ENCODE results near the gene FGFR2. TPM values are rescaled to one million over a fixed set of nuclear protein-coding genes. Genes with fewer than 3 reads are reported as not detected.

Gene FGFR2
- total RNA-seq, 4 donors from 2014 or later = 22.5 to 58.0 (median 44.4) TPM

DNA sequence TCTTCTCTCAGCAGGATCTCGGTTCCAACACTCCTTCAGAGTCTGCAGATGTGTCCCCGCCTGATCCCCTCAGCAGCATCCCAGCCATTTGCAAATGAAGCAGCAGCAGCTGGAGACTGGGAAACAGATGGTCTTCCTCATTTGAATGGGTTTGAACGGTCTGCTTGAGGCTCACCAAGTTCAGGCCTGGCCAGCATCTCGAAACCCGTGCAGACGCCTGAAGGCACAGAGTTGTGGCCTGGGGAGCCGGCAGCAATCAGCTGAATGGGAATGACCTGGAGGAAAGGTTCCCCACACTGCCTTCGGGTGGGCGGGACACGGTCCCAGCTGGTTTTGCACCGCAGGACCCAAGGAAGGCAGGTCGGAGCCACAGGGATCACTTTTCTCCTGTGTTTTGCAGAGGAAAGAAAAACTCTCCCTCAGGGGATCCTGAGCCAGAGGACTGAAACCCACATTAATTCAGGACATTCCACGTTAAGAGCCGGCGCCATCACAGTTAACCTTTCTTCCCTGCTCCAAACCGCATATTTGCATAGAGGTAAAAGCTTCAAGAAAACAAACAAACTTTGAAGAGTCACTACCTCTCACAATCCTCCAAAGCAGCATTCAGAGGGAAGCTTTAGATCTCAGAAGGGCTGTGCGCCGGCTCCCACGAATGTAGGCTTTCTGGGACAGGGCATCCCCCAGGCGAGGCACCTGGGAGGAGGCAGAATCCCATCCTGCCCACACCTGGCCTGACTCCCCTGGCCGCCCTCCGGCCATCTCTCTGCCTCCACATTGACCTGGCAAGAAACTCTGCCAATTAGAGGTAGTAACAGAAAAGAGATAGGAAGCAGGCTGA, 17.7 kb downstream of the FGFR2 start:
- H3K27me3 ChIP-seq = no peaks in the 10 kb centered on the region
- DNase-seq = no peak
- peaks cover 8 to 55% (median 26%) of the 10 kb centered on the region in 3 donors for H3K4me1 ChIP-seq
- H3K36me3 ChIP-seq = no peaks in the 10 kb centered on the region
- H3K4me3 ChIP-seq = no peak overlapping the region
- intact Hi-C loops (cut with DNase I) = no loop called here
- TF ChIP-seq, protein P1, sequence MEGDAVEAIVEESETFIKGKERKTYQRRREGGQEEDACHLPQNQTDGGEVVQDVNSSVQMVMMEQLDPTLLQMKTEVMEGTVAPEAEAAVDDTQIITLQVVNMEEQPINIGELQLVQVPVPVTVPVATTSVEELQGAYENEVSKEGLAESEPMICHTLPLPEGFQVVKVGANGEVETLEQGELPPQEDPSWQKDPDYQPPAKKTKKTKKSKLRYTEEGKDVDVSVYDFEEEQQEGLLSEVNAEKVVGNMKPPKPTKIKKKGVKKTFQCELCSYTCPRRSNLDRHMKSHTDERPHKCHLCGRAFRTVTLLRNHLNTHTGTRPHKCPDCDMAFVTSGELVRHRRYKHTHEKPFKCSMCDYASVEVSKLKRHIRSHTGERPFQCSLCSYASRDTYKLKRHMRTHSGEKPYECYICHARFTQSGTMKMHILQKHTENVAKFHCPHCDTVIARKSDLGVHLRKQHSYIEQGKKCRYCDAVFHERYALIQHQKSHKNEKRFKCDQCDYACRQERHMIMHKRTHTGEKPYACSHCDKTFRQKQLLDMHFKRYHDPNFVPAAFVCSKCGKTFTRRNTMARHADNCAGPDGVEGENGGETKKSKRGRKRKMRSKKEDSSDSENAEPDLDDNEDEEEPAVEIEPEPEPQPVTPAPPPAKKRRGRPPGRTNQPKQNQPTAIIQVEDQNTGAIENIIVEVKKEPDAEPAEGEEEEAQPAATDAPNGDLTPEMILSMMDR (IDR thresholded peaks at IDR 0.05) = no peak
- no peak for TF ChIP-seq POLR2A (IDR thresholded peaks at IDR 0.05)
- H3K9me3 ChIP-seq = no peaks in the 10 kb centered on the region
- WGBS, 2 donors = 23 to 39% methylated on average over 14 to 16 of the region's 22 CpGs
- H3K27ac ChIP-seq = peak overlapping the region; percentile 43 to 62 (median 57)

DNA sequence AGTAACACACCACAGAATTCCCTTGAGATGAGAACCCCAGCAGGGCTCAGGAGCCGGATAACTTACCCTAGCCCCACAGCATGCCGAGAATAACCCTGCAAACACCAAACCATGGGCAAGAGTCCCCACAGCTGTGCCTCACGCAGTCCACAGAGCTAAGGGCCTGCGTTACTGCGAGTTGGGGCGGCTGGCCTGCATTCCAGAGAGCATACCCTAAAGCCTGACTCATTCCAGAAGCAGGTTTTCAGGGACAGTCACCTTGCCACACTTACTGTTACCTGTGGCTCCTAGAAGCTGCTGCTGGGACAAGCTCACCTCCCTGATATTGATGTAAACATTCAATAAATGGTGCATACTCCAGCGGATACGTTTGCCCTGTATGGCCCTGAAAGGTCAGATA, 18.6 kb downstream of the FGFR2 start:
- intact Hi-C loops (cut with DNase I) = no loop called here
- Histone ChIP-seq H3K9me3 (no peaks in the 10 kb centered on the region), H3K27me3 (no peaks in the 10 kb centered on the region), H3K36me3 (no peaks in the 10 kb centered on the region), H3K4me3 (no peak overlapping the region), H3K4me1 (peaks cover 8 to 64% (median 35%) of the 10 kb centered on the region in 3 donors), H3K27ac (peak overlapping the region; percentile 43 to 62 (median 57))
- no peak for DNase-seq
- TF ChIP-seq, protein P1 (IDR thresholded peaks at IDR 0.05) = no peak
- no peak for TF ChIP-seq POLR2A (IDR thresholded peaks at IDR 0.05)
- WGBS, 2 donors = 23 to 50% methylated on average over 4 to 8 of the region's 8 CpGs

DNA sequence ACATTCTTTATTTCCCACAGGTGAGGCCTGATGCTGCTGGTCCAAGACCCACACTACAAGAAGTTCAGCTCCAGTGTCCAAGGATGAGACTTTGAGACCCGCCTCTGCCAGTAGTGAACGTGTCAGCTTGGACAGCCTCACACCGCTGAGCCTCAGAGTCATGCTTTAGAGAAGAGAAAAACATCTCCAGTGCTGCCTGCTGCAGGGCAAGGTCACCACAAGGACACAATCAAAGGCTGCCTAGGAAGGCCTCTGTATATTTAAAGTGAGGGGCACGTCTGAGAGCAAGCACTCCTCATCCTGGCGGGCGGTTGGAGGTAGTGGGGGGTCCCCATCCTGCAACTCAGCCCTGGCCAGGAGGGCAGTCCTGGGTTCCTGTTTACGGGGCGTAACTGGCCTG, 19.3 kb downstream of the FGFR2 start:
- no peak overlapping the region for H3K4me3 ChIP-seq
- WGBS, 2 donors = 67 to 70% methylated on average over 4 to 5 of the region's 8 CpGs
- peak overlapping the region; percentile 43 to 62 (median 57) for H3K27ac ChIP-seq
- H3K27me3 ChIP-seq = no peaks in the 10 kb centered on the region
- H3K4me1 ChIP-seq = peaks cover 8 to 71% (median 40%) of the 10 kb centered on the region in 3 donors
- TF ChIP-seq POLR2A (IDR thresholded peaks at IDR 0.05) = no peak
- TF ChIP-seq, protein P1 (IDR thresholded peaks at IDR 0.05) = no peak
- H3K36me3 ChIP-seq = no peaks in the 10 kb centered on the region
- no peaks in the 10 kb centered on the region for H3K9me3 ChIP-seq
- no peak for DNase-seq
- intact Hi-C loops (cut with DNase I) = no loop called here

DNA sequence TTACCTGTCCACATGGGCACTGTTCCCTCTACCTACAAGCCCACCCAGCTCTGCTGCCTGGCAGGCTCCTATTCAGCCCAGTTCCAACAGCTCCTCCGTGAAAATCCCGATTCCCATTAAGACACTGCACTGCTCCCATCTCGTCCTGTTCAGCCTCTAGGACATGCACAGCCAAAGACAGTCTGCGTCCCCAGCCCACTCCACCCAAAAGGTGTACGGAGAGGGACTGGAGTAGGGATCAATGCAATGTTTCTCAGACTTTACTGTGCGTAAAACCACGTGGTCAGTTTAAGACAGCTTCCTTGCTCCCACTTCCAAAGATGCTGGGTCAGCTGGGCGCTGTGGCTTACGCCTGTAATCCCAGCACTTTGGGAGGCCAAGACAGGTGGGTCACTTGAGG, 19.9 kb downstream of the FGFR2 start:
- H3K4me1 ChIP-seq = peaks cover 8 to 77% (median 41%) of the 10 kb centered on the region in 3 donors

DNA sequence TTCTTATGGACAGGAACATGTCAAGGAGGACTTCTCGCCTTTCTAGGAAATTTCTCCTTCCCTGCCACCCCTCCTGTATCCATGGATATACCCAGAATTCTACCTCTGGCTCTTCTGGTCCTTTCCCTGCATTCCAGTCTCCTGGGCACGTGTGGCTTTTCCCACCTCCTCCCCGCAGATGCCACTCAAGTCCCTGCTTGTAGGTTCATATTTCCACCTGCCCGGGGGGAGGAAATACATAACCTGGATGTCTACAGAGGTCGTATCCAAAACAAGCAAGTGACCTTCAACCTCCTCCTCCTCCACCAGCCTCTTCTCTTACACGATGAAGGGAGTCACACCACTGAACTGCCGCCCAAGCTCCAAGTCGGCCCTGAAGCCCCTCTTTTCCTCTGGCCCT, 20.7 kb downstream of the FGFR2 start:
- DNase-seq = no peak
- no peaks in the 10 kb centered on the region for H3K36me3 ChIP-seq
- 34 to 41% methylated on average over 8 of the region's 8 CpGs for WGBS, 2 donors

More for the DNA sequence above, 19.9 kb downstream of the FGFR2 start:
- intact Hi-C loops (cut with DNase I) = no loop called here
- H3K4me3 ChIP-seq = no peak overlapping the region
- no peak for DNase-seq
- peak overlapping the region in 3 of 4 donors; percentile 54 to 62 (median 60) for H3K27ac ChIP-seq
- no peaks in the 10 kb centered on the region for H3K27me3 ChIP-seq
- TF ChIP-seq, protein P1 (IDR thresholded peaks at IDR 0.05) = no peak
- TF ChIP-seq POLR2A (IDR thresholded peaks at IDR 0.05) = no peak
- H3K9me3 ChIP-seq = no peaks in the 10 kb centered on the region
- WGBS, 2 donors = 61 to 69% methylated on average over 4 to 7 of the region's 9 CpGs
- H3K36me3 ChIP-seq = no peaks in the 10 kb centered on the region

More for the DNA sequence above, 20.7 kb downstream of the FGFR2 start:
- Histone ChIP-seq H3K4me3 (no peak overlapping the region), H3K4me1 (peaks cover 8 to 85% (median 48%) of the 10 kb centered on the region in 3 donors), H3K27me3 (no peaks in the 10 kb centered on the region), H3K27ac (peak overlapping the region in 2 of 4 donors; percentile 54 to 62), H3K9me3 (no peaks in the 10 kb centered on the region)
- intact Hi-C loops (cut with DNase I) = no loop called here
- TF ChIP-seq, protein P1 (IDR thresholded peaks at IDR 0.05) = no peak
- TF ChIP-seq POLR2A (IDR thresholded peaks at IDR 0.05) = no peak
